Hypothalamus (tissue), 51 donors: Measurements from ENCODE around the gene PIP4K2A.
"Not testable (repeated sequence)": the region's sequence is repeated elsewhere in the genome, so short reads cannot be mapped to it uniquely, and the experiment has no call there.

Experiments
- DNase-seq, 51 donors: peaks; one replicate each; lab custom pipeline; 2025; lab: John Stamatoyannopoulos, UW

Gene PIP4K2A

GRCh38 chr10:22499973-22500372 is 214.4 kb downstream of the PIP4K2A start:
- not testable (repeated sequence) for DNase-seq

DNA sequence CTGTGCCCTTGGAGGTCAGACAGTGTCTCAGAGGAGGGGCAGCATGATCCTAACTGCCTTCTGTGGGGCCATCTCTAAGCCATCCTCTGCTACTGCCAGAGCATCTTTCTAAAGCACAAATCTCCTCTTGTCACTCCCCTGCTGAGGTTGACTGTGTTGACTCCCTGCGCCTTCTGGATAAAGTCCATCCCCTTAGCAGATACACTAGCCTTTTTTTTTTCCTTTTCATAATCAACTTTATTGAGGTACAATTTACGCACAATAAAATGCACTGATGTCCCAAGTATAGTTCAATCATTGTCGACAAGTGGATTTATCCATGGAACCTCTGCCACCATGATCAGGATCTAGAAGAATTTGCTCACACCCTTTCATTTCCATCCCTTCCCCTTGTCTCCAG is 219.0 kb downstream of the PIP4K2A start:
- no peak for DNase-seq

DNA sequence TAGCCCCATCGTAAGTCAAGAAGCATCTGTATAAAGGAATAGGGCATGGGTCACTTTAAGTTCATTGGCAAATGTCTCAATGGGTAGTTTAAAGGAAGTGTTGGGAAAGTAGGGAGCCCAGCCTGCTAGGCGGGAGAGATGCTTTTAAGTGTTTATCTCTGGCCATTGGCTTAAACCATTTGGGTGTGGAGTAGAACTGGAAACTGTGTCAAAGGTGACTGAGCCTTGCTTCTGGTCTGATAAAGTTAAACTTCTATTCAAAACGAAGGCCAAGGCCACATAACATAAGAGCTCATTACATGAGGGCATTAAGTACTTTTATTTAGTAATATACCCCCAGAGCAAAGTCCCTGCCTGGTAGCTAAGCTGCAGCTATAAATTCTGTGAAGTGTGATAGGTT is 220.4 kb downstream of the PIP4K2A start:
- DNase-seq, result no peak

- DNase-seq, result no peak
Observed at GRCh38 chr10:22491931-22492615, 222.3 kb downstream of the PIP4K2A start.

- peak in 35 of 51 donors; percentile 7 to 81 (median 57) for DNase-seq
Observed at GRCh38 chr10:22491480-22491879, 222.9 kb downstream of the PIP4K2A start.

DNA sequence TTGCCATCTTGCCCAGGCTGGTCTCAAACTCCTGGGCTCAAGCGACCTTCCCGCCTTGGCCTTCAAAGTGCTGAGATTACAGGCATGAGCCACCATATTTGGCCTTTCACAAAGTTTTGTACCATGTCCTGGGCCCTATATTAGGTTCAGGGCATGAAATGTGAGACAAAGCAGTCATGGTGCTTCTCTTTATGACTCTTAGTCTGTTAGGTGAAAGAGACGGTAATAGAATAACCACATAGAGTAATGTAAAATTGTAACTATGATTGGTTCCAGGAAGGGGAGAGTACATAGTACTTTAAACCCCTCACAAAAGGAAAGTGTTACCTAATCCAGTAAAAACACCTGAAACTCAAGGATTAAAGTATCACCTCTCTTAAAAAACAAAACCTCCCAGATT is 224.4 kb downstream of the PIP4K2A start:
- DNase-seq, result no peak

DNA sequence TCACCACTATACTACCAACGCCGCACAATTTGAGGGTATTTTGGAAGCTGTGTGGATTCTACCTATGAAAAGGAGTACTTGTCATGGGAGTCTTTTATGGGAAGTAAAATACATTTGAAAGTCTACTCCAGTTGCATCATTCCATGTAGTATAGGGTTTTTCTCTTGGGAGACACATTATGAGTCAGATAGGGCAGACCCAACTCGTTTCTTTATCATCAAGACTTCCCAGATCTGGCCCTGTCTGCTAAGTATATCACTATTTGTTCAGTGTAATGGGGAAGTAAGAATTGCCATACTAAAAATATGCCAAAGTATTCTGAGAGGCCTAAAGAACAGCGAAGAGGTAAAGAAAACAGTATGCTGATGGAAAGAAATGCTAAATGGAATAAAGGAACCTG is 224.9 kb downstream of the PIP4K2A start:
- DNase-seq, result no peak

DNA sequence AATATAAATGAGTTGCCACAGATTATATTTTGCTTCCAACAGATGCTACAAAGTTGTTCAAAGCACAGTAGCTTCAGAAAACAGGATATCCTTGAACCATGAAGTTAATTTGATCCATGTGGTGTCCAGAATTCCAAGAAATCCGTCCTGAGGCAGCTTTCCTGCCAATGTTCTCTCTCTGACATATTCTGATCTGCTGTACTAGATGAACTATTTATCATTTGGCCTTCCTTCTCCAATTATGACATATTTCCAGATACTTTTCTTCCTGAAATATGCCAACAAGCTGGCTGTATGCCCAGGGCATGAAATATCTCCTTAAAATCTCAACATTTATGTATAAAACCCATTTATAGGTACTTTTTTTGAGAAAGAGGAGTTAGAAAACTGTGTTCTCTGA is 227.9 kb downstream of the PIP4K2A start:
- DNase-seq, result no peak
